Breast epithelium (tissue), 4 donors: ENCODE measurements around the gene HOXB6. TPM values are rescaled to one million over a fixed set of nuclear protein-coding genes. Genes with fewer than 3 reads are reported as not detected.

Experiments
- DNase-seq, 2 donors: peaks; one replicate each; pipeline ENCODE4 v3.0.0-alpha.2; 2019; ENCODE audit warnings: low spot score in 2 of 2
- H3K27ac ChIP-seq, 2 donors: fragments of 200-600 bp; sonication (generic) in 1 of 2; one replicate each; pipeline ENCODE4 v1.5.1; 2016 to 2019; ENCODE audit warnings: mild to moderate bottlenecking in 1 of 2
- H3K27me3 ChIP-seq, 2 donors: fragments of 200-600 bp; sonication (generic) in 1 of 2; one replicate each; pipeline versions ENCODE4 v1.5.1 to v1.6.0; 2017 to 2019; ENCODE audit warnings: control low read depth in 1 of 2, mild to moderate bottlenecking in 1 of 2
- H3K36me3 ChIP-seq: fragments of 200-600 bp; one replicate; pipeline ENCODE4 v1.5.1; 2019
- H3K4me1 ChIP-seq, 2 donors: fragments of 200-600 bp; sonication (generic); one replicate each; pipeline ENCODE4 v1.5.1; 2016 to 2019; ENCODE audit warnings: control low read depth in 1 of 2
- H3K4me3 ChIP-seq, 3 donors: fragments of 200-600 bp; sonication (generic); 1 replicate in 2 of 3; 2 replicates in 1 of 3; pipeline ENCODE4 v1.5.1; 2016 to 2019; ENCODE audit warnings: mild to moderate bottlenecking in 3 of 3, moderate library complexity in 2 of 3
- H3K9me3 ChIP-seq, 2 donors: fragments of 200-600 bp; sonication (generic) in 1 of 2; one replicate each; pipeline ENCODE4 v1.5.1; 2016 to 2019; ENCODE audit warnings: control low read depth in 1 of 2
- CTCF ChIP-seq, 3 donors: fragments of 450-650 bp; IDR thresholded peaks; one replicate each; pipeline ENCODE4 v1.5.1; 2016 to 2017; ENCODE audit warnings: antibody characterized with exemption in 3 of 3, mild to moderate bottlenecking in 3 of 3, moderate library complexity in 3 of 3
- POLR2A ChIP-seq: fragments of 450-650 bp; IDR thresholded peaks from one replicate; pipeline ENCODE4 v1.6.1; 2016; ENCODE audit warnings: antibody characterized with exemption, mild to moderate bottlenecking, moderate library complexity
- POLR2AphosphoS5 ChIP-seq, 3 donors: sonication (generic); formaldehyde crosslinking; IDR thresholded peaks; one replicate each; pipeline ENCODE4 v1.6.1; 2017; ENCODE audit warnings: antibody characterized with exemption in 3 of 3
- intact Hi-C: fragments of 100-400 bp; cut with DNase I; formaldehyde crosslinking; loops from one replicate; pipeline ENCODE4 v1.15.1; 2023; ENCODE audit warnings: low total_unique reads
- total RNA-seq, 3 donors: library from RNA; depleted of rRNA; stranded (reverse); fragments of >200 nt; gene quantifications; one replicate each; pipeline ENCODE4 v1.1.0, GENCODE V29; 2016

HOXB6 gene
- total RNA-seq, 3 donors from 2014 or later: 1.0 to 24.9 (median 18.2) TPM

- peaks cover 0 to 18% of the 10 kb centered on the region in 2 donors for H3K27me3 ChIP-seq
- H3K27ac ChIP-seq: peak overlapping the region in 1 of 2 donors; percentile 92
- H3K9me3 ChIP-seq: no peaks in the 10 kb centered on the region
- H3K4me1 ChIP-seq: peaks cover 0 to 3% of the 10 kb centered on the region in 2 donors
- H3K4me3 ChIP-seq: no peak overlapping the region
- intact Hi-C loops: no loop called here
- H3K36me3 ChIP-seq: no peaks in the 10 kb centered on the region
- DNase-seq: no peak
- TF ChIP-seq POLR2AphosphoS5 (IDR thresholded peaks at IDR 0.05) (no peak), CTCF (IDR thresholded peaks at IDR 0.05) (no peak), POLR2A (no peak)
These were observed 38.1 kb downstream of the HOXB6 start for GRCh38 chr17:48566717-48567116.

- DNase-seq: no peak
- Histone ChIP-seq H3K36me3 (no peaks in the 10 kb centered on the region), H3K27me3 (peaks cover 0 to 18% of the 10 kb centered on the region in 2 donors), H3K4me3 (no peak overlapping the region), H3K9me3 (no peaks in the 10 kb centered on the region), H3K27ac (peak overlapping the region; percentile 58 to 92), H3K4me1 (peaks cover 0 to 3% of the 10 kb centered on the region in 2 donors)
- intact Hi-C loops: no loop called here
- TF ChIP-seq POLR2AphosphoS5 (IDR thresholded peaks at IDR 0.05): no peak
- TF ChIP-seq POLR2A: no peak
- no peak for TF ChIP-seq CTCF (IDR thresholded peaks at IDR 0.05)
These were observed 38.7 kb downstream of the HOXB6 start for GRCh38 chr17:48565925-48566710.

GRCh38 chr17:48565022-48565554 is 39.7 kb downstream of the HOXB6 start:
- peaks cover 0 to 18% of the 10 kb centered on the region in 2 donors for H3K27me3 ChIP-seq
- H3K4me1 ChIP-seq: peaks cover 0 to 3% of the 10 kb centered on the region in 2 donors

GRCh38 chr17:48564188-48565021 is 40.4 kb downstream of the HOXB6 start:
- no peaks in the 10 kb centered on the region for H3K9me3 ChIP-seq
- no peak for DNase-seq
- H3K4me3 ChIP-seq: peak overlapping the region; percentile 42 to 81 (median 55)
- TF ChIP-seq CTCF (IDR thresholded peaks at IDR 0.05) (no peak), POLR2AphosphoS5 (IDR thresholded peaks at IDR 0.05) (no peak), POLR2A (no peak)
- intact Hi-C loops: no loop called here
- H3K27ac ChIP-seq: peak overlapping the region; percentile 58 to 92
- no peaks in the 10 kb centered on the region for H3K36me3 ChIP-seq
- peaks cover 0 to 3% of the 10 kb centered on the region in 2 donors for H3K4me1 ChIP-seq
- H3K27me3 ChIP-seq: peaks cover 0 to 15% of the 10 kb centered on the region in 2 donors

More at GRCh38 chr17:48565022-48565554, 39.7 kb downstream of the HOXB6 start:
- no peak for TF ChIP-seq POLR2A
- no peak for TF ChIP-seq CTCF (IDR thresholded peaks at IDR 0.05)
- TF ChIP-seq POLR2AphosphoS5 (IDR thresholded peaks at IDR 0.05): no peak
- DNase-seq: no peak
- no peaks in the 10 kb centered on the region for H3K36me3 ChIP-seq
- H3K9me3 ChIP-seq: no peaks in the 10 kb centered on the region
- peak overlapping the region in 2 of 3 donors; percentile 55 to 81 for H3K4me3 ChIP-seq
- intact Hi-C loops: no loop called here
- H3K27ac ChIP-seq: peak overlapping the region; percentile 58 to 92
